ENCODE data around the gene C3.

Gene C3

DNA sequence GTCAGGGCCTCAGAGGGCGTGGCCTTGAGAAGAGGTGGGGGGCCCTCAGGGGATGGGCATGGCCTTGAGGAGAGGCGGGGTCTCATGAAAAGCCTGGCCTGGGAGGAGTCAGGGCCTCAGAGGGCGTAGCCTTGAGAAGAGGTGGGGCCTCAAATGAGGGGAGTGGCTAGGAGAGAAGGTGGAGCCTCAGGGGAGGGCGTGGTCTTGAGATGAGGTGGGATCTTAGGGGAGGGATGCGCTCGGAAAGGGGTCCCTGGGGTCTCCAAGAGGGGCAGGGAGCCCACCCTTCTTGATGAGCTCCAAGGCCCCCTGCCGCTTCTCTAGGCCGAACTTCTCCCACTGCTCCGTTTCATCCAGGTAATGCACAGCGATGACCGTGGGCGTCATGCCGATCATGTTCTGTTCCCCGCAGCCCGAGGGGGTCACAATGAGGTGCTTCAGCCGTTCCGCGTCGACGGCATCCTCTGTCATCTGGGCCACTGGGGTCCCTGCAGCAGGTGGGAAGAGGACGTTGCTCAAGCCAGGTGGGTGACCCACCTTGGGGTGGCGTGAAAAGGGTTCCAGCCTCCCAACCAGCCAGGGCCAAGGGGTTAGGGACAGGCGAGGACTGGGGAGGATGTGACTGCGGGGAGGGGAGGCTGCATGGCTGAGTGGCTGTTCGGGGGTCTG lies 26.2 kb downstream of the C3 start:
- no peak for ATAC-seq (ENCODE audit: low read depth)
- Histone ChIP-seq H3K4me3 (ENCODE audit: severe bottlenecking) (no peak overlapping the region), H3K36me3 (ENCODE audit: low read depth) (no peaks in the 10 kb centered on the region), H3K27ac (ENCODE audit: poor library complexity, severe bottlenecking) (no peak overlapping the region), H3K4me1 (ENCODE audit: insufficient read depth, poor library complexity, severe bottlenecking) (no peaks in the 10 kb centered on the region), H3K9me3 (ENCODE audit: severe bottlenecking) (no peaks in the 10 kb centered on the region), H3K27me3 (ENCODE audit: insufficient read depth, poor library complexity, severe bottlenecking) (no peaks in the 10 kb centered on the region)
- TF ChIP-seq CTCF (IDR thresholded peaks at IDR 0.05; ENCODE audit: poor library complexity, severe bottlenecking) = no peak
- no peak for DNase-seq (ENCODE audit: low spot score)

- ATAC-seq (ENCODE audit: low read depth) (no peak), DNase-seq (ENCODE audit: low spot score) (no peak)
- Histone ChIP-seq H3K4me3 (ENCODE audit: severe bottlenecking) (no peak overlapping the region), H3K36me3 (ENCODE audit: low read depth) (no peaks in the 10 kb centered on the region), H3K9me3 (ENCODE audit: severe bottlenecking) (no peaks in the 10 kb centered on the region), H3K27ac (ENCODE audit: poor library complexity, severe bottlenecking) (no peak overlapping the region), H3K27me3 (ENCODE audit: insufficient read depth, poor library complexity, severe bottlenecking) (no peaks in the 10 kb centered on the region), H3K4me1 (ENCODE audit: insufficient read depth, poor library complexity, severe bottlenecking) (no peaks in the 10 kb centered on the region)
- TF ChIP-seq CTCF (IDR thresholded peaks at IDR 0.05; ENCODE audit: poor library complexity, severe bottlenecking) = no peak
Measured at GRCh38 chr19:6693681-6694080, 26.8 kb downstream of the C3 start.

DNA sequence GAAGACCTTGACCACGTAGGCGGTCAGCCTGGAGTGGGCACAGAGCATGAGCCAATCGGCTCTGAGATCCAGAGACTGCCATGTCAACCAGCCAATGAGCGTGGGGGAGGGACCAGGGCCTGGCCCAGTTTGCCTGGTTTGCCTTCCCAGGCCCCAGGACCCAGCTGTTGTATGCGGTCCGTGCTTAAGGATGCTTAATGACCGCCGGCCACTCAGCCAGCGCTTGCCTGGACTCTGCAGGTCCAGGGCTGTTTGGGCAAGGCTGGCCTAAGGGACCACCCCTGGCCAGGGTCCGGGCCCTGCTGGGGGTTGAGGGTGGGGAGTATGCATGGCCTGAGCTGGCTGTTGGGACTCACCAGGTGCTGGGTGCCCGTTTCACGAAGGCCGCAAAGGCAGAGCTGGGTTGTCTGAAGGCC lies 27.4 kb downstream of the C3 start:
- Histone ChIP-seq H3K4me3 (ENCODE audit: severe bottlenecking) (no peak overlapping the region), H3K36me3 (ENCODE audit: low read depth) (no peaks in the 10 kb centered on the region)
- no peak for DNase-seq (ENCODE audit: low spot score)

GRCh38 chr19:6692027-6692426 lies 28.4 kb downstream of the C3 start:
- no peak for DNase-seq (ENCODE audit: low spot score)
- no peak for ATAC-seq (ENCODE audit: low read depth)
- H3K4me3 ChIP-seq (ENCODE audit: severe bottlenecking) = no peak overlapping the region
- H3K9me3 ChIP-seq (ENCODE audit: severe bottlenecking) = no peaks in the 10 kb centered on the region
- no peak overlapping the region for H3K27ac ChIP-seq (ENCODE audit: poor library complexity, severe bottlenecking)
- TF ChIP-seq CTCF (IDR thresholded peaks at IDR 0.05; ENCODE audit: poor library complexity, severe bottlenecking) = no peak
- H3K27me3 ChIP-seq (ENCODE audit: insufficient read depth, poor library complexity, severe bottlenecking) = no peaks in the 10 kb centered on the region
- H3K4me1 ChIP-seq (ENCODE audit: insufficient read depth, poor library complexity, severe bottlenecking) = no peaks in the 10 kb centered on the region
- no peaks in the 10 kb centered on the region for H3K36me3 ChIP-seq (ENCODE audit: low read depth)

More for the DNA sequence above, 27.4 kb downstream of the C3 start:
- Histone ChIP-seq H3K9me3 (ENCODE audit: severe bottlenecking) (no peaks in the 10 kb centered on the region), H3K27me3 (ENCODE audit: insufficient read depth, poor library complexity, severe bottlenecking) (no peaks in the 10 kb centered on the region), H3K27ac (ENCODE audit: poor library complexity, severe bottlenecking) (no peak overlapping the region), H3K4me1 (ENCODE audit: insufficient read depth, poor library complexity, severe bottlenecking) (no peaks in the 10 kb centered on the region)
- no peak for TF ChIP-seq CTCF (IDR thresholded peaks at IDR 0.05; ENCODE audit: poor library complexity, severe bottlenecking)
- ATAC-seq (ENCODE audit: low read depth) = no peak

- no peaks in the 10 kb centered on the region for H3K9me3 ChIP-seq (ENCODE audit: severe bottlenecking)
- DNase-seq (ENCODE audit: low spot score) (no peak), ATAC-seq (ENCODE audit: low read depth) (no peak)
- H3K36me3 ChIP-seq (ENCODE audit: low read depth) = no peaks in the 10 kb centered on the region
- no peak overlapping the region for H3K4me3 ChIP-seq (ENCODE audit: severe bottlenecking)
- H3K27ac ChIP-seq (ENCODE audit: poor library complexity, severe bottlenecking) = no peak overlapping the region
- no peaks in the 10 kb centered on the region for H3K27me3 ChIP-seq (ENCODE audit: insufficient read depth, poor library complexity, severe bottlenecking)
- no peaks in the 10 kb centered on the region for H3K4me1 ChIP-seq (ENCODE audit: insufficient read depth, poor library complexity, severe bottlenecking)
- TF ChIP-seq CTCF (IDR thresholded peaks at IDR 0.05; ENCODE audit: poor library complexity, severe bottlenecking) = no peak
Measured at GRCh38 chr19:6691342-6691741, 29.1 kb downstream of the C3 start.

Data from RWPE2 (cell line).